Umbilical cord (tissue), 2 donors: ENCODE measurements around the gene CALR3. TPM values are rescaled to one million over a fixed set of nuclear protein-coding genes. Genes with fewer than 3 reads are reported as not detected.
"Not testable (repeated sequence)": the region's sequence is repeated elsewhere in the genome, so short reads cannot be mapped to it uniquely, and the experiment has no call there.

ENCODE experiments used
- DNase-seq: peaks from one replicate; pipeline ENCODE4 v3.0.0-alpha.2; 2015; ENCODE audit warnings: low spot score
- total RNA-seq: library from RNA; depleted of rRNA; stranded (reverse); fragments of >200 nt; gene quantifications from one replicate; pipeline ENCODE4 v1.2.3, GENCODE V29; 2014; ENCODE audit warnings: low replicate concordance; ENCODE audit not compliant: insufficient read depth

CALR3 gene
- total RNA-seq, 1 donor from 2014 or later: not detected

DNA sequence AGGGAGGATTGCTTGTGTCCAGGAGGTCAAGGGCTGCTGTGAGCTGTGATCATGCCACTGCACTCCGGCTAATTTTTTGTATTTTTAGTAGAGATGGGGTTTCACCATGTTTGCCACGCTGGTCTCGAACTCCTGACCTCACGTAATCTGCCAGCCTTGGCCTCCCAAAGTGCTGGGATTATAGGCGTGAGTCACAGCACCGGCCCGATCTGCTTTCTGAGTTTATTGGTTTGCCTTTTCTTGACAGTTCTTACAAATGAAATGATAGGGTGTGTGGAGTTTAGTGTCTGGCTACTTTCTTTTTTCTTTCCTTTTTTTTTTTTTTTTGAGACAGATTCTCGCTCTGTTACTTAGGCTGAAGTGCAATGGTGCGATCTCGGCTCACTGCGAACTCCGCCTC lies 1.1 kb upstream of the CALR3 start:
- DNase-seq: peak; percentile 36

DNA sequence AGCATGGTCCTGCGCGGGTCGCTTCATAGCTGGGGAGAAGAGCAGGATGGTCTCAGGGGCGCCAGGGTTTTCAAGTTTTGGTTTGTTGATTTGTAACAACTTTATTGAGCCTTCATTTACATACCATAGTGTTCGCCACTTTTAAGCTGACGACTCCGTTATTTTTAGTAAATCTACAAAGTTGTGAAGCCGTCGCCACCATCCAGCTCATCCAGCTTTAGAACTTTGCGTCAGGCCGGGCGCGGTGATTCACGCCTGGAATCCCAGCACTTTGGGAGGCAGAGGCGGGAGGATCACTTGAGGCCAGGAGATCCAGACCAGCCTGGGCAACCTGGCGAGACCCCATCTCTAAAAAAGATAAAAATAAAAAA lies 631 bp upstream of the CALR3 start:
- DNase-seq: peak; percentile 38

DNA sequence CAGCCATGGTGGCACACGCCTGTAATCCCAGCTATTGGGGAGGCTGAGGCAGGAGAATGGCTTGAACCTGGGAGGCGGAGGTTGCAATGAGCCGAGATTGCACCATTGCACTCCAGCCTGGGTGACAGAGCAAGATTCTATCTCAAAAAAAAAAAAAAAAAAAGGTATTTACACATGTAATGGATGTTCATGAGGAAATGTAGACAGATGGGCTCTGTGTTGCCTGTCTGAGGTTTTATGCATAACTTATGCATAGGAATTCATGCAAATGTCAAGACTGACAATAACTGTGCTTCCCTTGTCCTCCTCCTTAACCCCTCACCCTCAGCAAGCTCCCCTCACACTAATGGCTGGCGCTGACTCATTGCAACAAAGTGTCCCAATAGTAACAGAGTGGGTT lies 9.5 kb downstream of the CALR3 start:
- not testable (repeated sequence) for DNase-seq

DNA sequence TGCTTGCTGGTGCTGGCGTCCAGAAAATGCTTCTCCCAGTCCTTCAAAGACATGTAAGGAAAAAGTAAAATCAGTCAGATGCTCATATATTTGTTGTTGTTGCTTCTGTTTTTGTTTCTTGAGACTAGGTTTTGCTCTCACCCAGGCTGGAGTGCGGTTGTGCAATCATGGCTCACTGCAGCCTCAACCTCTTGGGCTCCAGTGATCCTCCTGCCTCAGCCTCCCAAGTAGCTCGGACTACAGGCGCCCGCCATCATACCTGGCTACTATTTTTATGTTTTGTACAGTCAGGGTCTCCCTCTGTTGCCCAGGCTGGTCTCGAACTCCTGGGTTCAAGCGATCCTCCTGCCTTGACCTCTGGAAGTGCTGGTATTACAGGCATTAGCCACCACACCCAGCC lies 13.2 kb downstream of the CALR3 start:
- no peak for DNase-seq

DNA sequence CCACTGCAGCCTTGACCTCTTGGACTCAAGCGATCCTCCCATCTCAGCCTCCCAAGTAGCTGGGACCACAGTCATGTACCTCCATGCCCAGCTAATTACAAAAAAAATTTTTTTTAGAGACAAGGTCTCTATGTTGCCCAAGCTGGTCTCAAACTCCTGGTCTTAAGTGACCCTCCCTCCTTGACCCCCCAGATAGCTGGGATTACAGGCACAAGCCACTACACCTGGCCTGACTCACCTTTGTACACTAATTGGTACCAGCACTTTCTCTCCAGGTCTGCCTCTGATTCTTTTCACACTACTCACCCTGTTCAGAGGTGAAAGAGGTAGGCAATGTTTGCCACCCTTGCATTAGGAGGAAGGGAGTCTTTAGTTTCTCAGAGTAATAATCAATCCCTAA lies 18.7 kb downstream of the CALR3 start:
- DNase-seq: no peak

DNA sequence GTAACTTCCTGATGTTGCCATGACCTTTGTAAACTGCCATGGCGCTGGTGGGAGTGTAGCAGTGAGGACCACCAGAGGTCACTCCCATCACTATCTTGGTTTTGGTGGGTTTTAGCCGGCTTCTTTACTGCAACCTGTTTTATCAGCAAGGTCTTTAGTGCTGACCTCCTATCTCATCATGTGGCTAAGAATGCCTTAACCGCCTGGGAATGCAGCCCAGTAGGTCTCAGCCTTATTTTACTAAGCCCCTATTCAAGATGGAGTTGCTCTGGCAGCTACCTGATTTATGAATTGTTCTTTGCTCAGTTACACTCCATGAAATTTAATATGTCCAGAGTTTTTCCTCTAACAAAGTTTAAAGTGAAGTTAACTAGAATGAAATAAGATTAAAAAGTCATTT lies 19.6 kb downstream of the CALR3 start:
- DNase-seq: peak; percentile 83

DNA sequence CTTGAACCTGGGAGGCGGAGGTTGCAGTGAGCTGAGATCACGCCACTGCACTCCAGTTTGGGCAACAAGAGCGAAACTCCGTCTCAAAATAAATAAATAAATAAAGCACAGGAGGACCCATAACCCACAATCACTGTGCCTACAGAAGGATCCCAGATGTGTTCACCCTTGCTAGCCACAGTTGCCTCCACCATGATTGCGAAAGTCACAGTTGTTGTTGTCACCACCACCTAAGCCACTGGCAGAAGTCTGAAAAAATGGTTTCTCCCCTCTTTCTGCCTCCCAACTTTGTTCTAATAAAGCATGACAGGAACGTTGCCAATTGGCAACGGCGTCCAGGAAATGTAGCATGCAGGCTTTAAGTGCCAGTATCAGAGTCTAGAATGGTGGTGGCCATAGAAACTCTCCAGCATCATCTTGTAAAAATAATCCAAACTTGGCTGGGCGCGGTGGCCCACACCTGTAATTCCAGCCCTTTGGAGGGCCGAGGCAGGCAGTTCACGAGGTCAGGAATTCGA lies 22.0 kb downstream of the CALR3 start:
- DNase-seq: no peak

DNA sequence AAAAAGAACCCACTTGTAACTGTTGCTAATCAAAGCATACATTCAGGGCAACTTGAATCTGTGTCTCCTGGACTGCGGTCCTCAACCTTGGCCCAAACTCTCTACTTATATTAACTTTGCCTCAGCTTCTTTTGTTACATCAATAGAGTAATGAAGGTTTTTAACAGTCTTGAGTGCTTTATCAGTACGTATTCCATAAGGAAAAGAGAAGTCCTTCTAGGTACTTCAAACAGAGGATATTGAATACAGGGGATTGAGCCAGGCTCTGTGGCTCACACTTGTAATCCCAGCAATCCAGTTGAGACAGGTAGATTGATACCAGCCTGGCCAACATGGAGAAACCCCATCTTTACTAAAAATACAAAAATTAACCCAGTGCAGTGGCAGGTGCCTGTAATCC lies 23.0 kb downstream of the CALR3 start:
- no peak for DNase-seq

DNA sequence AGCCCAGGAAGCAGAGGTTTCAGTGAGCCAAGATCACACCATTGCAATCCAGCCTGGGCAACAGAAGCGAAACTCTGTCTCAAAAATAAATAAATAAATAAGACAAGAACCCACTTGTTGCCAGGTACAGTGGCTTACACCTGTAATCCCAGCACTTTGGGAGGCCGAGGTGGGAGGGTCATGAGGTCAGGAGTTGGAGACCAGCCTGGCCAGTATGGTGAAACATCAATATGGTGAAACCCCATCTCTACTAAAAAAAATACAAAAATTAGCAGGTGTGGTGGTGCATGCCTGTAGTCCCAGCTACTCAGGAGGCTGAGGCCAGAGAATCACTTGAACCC lies 23.4 kb downstream of the CALR3 start:
- DNase-seq: not testable (repeated sequence)

DNA sequence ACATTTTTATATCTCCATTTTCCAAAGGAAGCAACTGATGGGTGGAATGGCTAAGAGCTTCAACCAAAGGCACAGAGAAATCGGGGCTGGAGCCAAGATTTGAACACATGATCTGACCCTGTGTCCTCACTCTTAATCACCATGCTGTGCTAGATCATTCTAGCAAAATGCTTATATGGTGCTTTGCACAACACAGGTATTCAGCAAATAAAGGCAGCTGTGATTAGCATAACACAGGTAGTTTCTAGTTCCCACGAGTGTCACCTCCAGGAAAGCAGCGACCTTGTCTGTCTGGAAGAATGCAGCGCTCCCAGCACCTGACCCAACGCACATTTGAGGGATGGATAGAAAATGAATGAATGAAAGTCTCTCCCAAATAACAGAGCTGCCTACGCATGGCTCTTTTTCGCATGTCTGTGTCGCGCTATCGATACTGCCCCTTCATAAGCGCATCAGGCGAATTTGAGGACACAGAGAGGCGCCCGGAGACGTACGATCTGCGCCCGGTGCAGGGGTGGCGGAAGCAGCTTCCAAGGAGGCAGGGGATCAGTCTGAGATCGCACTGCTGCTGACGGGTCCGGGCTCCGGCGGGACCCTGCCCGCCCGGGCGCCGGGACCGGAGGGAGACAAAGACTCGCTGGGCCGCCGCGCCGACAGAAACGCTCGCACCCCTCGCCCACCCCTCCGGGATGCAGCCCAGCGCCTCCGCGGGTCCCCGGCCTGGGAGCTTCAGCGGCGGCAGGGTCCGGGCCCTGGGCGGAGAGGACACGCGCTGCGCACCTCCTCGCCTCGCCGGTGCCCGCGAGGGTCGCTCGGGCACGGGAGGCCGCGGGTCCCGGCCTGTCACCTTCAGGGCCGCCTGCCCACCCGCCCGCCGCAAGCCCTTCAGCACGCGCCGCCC lies 24.8 kb downstream of the CALR3 start:
- no peak for DNase-seq

DNA sequence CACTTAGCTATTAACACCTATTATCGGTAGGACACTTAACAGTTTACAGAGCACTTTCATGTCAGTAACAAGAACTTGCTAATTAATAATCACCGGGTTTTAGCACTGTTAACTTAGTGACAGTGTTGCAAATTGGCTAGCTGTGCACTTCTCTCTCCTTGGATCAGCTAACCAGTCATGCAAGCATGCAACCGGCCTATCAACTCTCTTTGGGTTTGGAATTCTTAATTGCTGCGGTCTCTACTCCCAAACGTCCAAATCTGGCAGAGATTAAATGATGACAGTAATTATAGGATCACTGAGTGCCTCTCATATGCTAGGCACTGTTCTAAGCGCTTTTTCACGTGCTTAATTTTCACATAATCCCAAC lies 25.4 kb downstream of the CALR3 start:
- DNase-seq: no peak

DNA sequence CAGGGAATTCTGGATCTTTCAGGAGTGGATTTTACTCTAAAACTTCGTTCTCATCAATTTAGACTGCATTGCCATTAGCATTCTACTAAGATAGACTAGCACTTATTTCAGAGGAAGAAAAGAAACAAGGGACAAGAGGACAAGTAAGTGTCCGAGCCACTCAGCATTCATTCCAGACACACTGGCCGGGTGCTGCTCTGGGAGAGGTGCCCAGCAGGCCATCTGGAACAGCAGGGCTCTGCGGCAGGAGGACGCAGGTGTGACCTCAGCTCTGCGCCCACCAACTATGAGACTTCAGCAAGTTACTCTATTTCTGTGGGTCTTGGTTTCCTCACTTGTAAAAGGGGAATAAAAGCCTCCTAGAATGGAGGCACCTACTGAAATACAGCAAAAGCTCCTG lies 28.4 kb downstream of the CALR3 start:
- DNase-seq: no peak

DNA sequence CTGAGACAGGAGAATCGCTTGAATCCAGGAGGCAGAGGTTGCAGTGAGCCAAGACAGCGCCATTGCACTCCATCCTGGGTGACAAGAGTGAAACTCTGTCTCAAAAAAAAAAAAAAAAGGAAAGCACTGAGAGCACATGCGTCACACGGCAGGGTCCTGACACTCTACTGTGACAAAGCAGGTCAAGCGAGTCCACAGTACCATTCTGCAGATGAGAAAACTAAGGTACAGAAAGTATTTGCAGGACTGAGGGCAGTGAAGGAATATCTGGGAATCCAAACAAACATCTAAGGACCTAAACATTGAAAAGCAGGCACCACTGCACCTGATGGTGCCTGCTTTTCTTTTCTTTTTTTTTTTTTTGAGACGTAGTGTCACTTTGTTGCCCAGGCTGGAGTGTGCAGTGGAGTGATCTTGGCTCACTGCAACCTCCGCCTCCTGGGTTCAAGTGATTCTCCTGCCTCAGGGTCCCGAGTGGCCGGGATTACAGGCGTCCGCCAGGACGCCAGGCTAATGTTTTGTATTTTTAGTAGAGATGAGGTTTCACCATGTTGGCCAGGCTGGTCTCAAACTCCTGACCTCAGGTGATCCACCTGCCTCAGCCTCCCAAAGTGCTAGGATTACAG lies 29.1 kb downstream of the CALR3 start:
- DNase-seq: not testable (repeated sequence)

DNA sequence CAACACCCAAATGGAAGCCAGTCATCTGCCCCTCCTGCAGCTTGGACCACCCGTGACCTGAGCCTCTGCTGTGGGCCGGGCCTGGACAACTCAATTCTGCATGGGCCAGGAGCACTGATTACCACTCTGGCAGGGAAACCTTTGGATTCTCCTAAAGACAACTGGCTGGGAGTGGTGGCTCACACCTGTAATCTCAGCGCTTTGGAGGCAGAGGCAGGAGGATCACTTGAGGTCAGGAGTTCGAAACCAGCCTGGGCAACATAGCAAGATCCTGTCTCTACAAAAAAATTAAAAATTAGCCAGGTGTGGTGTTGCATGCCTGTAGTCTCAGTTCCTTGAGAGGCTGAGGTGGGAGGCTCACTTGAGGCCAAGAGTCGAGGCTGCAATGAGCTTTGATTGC lies 30.7 kb downstream of the CALR3 start:
- no peak for DNase-seq

DNA sequence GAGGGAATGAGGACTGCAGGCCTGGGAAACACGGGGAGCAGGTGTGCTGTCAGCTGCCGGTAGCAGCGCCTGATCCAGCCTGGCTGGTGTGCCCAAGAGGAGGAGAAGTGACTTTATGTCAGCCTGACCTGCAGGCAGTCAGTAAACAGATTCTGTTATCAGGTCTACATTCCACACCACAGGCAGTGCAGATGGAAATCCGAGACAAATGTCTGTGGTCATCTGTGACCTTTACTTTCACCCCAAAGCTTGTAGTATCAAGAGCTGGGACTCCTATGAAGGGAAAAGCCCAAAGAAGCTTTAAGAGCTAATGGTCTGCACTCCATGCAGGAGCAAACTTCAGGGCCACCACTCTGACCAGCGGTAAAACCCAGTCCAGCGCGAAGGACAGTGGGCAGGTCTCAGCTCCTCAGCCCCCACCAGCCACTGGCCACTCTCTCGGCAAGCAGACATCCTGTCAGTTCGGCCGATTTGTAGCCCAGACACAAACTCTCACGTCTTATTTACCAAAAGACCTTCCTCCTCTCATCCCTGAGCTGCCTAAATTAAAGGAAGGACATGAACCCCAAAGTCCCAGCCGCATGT lies 31.9 kb downstream of the CALR3 start:
- no peak for DNase-seq

DNA sequence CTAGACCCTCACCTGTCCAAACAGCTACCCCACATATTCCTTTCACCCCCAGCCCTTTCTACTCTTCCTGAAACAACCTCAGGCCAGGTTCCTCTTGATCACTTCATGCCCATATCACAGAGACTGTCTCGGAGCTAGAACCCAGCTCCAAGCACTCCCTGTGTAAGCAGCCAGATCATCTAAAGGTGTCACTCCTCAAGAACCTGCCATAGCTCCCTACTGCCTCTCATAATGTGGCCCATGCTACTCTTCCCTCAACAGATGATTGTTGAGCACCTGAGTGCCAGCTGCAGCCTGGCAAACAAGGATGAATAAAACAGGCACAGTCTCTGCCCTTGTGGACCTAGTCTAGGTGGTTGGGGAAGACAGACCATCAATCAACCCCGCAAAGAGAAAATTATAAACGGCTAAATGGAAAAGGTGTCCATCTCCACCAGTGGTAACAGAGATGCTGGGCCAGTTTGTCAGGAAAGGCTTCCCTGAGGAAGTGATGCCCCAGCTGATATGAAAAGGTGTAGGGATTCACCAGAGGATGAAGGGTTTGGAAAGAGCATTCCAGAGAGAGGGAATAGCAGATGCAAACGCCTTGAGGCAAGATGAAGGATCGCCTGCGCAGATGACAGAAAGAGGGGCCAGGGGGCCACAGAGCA lies 32.5 kb downstream of the CALR3 start:
- DNase-seq: no peak

DNA sequence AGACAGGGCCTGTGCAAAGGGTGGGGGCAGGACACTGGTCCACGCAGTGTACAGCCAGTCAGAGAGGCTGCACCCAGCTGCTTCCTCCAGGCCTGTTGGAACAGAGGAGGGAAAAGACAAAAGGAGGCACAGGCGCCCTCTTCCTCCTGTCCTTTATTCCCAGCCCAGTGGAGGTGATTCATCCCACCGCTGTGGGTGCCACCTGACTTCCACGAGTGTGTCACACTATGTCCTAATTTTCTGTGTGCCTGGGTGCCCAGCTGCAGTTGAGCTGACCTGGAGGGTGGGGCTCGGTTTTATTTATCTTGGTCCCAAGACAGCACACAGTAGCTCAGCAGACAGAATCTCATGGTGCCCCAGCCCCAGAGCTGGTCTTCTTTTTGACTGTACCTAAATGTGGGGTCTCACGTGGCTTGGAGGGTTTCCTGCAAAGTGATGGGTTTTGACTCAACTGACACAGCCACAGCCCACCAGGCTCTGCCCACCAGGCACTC lies 33.2 kb downstream of the CALR3 start:
- DNase-seq: no peak

DNA sequence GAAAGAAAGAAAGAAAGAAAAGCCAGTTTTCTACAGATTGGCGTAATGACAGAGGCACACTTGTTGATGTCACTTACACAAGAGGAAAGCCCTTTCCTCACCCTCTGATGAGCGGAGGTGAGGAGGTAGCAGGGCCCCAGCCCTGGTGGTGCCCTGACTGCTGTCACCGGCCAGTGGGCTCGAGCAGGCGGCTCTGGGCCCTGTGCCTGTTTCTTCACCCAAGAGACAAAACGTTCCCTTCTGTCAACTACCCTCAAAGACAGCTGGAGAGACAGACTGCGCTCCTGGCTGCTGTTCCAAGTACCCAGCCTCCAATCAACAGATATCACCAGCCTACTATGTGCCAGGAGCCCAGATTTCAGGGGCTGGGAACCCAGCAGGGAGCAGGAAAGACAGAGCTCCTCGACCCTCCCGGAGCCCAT lies 34.3 kb downstream of the CALR3 start:
- DNase-seq: no peak

DNA sequence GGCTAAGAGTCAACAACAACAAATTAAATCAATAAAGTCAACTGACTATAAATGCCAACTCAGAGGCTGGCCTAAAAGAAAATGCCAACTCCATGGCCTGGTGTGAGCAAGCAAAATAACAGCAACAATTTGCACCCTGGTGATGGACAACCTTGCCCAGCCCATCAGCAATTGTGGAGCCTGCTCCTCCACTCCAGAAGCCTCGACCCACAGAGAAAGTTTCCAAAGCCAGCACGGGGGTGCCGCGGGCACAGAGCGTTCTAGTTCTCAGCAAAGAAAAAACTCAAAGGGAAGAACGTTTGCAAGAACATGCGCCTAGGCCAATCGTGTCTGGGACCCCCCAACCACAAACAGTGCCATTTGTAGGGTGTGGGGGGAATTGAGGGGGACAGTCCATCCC lies 35.5 kb downstream of the CALR3 start:
- no peak for DNase-seq

DNA sequence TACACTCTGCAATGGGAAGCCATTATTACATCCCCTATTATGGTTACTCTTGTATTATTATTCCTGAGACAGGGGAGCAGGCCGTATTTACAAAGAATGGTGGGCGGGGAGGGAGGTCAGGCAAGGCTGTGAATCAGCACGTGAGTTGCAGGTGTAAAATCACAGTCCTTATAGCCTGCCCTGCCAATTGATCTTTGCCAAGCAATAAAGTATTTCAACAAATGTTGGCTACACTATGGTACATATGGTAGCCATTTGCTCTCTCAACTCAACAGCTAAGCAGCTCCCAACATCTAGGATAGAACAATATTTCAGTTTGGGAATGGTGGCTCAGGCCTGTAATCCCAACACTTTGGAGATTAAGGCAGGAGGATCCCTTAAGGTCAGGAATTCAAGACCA lies 36.3 kb downstream of the CALR3 start:
- DNase-seq: no peak

DNA sequence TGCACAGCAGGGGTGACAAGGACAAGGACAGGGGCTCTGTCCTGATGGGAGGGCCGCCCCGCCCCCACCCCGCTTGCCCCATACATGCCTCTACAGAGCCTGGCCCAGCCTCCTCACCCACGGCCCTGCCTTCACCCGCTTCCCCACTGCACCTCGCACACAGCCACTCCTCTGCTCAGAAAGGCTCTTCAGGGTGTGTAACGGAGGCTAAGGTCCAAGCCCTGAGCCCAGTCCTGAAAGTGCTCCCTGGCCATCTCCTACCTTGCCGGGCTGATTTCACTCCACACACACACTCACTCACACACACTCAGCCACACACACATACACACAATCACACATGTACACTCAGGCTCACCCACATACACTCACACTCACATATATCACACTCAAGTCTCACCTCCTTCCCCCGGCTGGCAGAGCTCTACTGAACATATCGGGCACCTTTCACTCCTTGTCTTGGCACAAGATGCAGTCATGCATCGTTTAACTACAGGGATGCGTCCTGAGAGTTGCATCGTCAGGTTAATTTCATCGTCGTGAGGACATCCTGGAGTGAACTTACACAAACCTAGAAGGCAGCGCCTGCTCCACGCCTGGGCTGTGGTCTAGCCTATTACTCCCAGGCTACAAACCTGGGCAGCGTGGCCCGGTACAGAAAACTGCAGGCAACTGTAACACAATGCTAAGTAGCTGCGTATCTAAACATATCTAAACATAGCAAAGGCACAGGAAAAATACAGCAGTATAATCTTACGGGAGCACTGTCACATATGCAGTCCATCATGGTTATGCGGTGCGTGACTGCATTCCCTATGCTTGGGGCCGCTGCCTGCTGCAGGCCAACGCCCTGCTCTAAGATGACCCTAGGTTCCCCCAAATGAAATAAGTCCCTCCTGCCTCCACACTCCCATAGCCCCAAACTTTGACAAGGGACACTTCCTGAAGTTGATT lies 37.3 kb downstream of the CALR3 start:
- no peak for DNase-seq
